OCI-LY7 (cell line): ENCODE data around the gene KRTAP4-16.

ENCODE experiments used
- EZH2phosphoT487 ChIP-seq: fragments of 200-600 bp; sonication (generic); IDR thresholded peaks from 2 replicates; pipeline ENCODE4 v1.6.1; 2018; ENCODE audit warnings: low read depth, borderline replicate concordance, mild to moderate bottlenecking, mixed run types, antibody characterized with exemption, low read length, moderate library complexity, mixed read lengths
- TF ChIP-seq, protein P1 (sequence below): fragments of 200-600 bp; sonication (generic); conservative IDR thresholded peaks from 2 replicates; pipeline ENCODE4 v1.5.1; 2014; ENCODE audit warnings: mild to moderate bottlenecking, antibody characterized with exemption, low read length, moderate library complexity, mixed read lengths

DNA sequence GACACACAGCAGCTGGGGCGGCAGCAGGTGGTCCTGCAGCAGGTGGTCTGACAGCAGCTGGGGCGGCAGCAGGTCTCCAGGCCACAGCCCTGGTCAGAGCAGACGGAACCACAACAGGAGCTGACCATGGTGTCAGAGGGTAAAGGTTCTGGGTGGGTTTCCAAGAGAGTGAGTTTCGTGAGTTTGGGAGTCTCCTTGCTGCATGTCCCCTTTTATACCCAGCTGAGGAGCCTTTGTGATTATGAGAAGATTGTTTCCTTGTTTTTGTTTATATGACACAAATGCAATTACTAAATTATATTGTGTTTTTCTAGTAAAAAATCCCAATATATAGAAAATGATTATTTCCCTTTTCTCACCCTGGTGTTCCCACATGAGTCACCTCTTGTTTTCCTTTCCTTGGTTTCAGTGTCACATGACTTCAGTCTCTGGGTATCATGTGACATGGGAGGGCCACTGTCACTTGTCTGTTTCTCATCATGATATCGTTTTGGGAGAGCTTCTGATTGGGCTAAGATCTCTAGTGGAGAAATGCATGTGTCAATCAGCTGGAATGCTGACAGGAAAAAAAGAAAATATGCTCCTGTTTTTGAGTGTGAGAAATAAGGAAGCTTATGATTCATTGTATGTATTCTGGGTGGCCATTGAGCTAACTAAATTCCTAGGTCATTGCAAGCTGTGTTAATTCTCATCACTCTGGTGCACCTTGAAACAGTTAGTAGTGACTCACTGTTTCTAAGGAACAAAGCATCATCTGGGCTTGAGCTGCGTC, 38.5 kb upstream of the KRTAP4-16 start, which contains the start of gene KRTAP4-6:
- TF ChIP-seq, protein P1, sequence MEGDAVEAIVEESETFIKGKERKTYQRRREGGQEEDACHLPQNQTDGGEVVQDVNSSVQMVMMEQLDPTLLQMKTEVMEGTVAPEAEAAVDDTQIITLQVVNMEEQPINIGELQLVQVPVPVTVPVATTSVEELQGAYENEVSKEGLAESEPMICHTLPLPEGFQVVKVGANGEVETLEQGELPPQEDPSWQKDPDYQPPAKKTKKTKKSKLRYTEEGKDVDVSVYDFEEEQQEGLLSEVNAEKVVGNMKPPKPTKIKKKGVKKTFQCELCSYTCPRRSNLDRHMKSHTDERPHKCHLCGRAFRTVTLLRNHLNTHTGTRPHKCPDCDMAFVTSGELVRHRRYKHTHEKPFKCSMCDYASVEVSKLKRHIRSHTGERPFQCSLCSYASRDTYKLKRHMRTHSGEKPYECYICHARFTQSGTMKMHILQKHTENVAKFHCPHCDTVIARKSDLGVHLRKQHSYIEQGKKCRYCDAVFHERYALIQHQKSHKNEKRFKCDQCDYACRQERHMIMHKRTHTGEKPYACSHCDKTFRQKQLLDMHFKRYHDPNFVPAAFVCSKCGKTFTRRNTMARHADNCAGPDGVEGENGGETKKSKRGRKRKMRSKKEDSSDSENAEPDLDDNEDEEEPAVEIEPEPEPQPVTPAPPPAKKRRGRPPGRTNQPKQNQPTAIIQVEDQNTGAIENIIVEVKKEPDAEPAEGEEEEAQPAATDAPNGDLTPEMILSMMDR = no peak
- TF ChIP-seq EZH2phosphoT487 = no peak
